ENCODE data around the gene MOK.

Gene MOK

GRCh38 chr14:102180248-102180998, 124.5 kb downstream of the MOK start:
- DNase-seq (ENCODE audit: low read depth) = no peak
